HepG2 (cell line): ENCODE measurements around the gene FAIM2. TPM values are rescaled to one million over a fixed set of nuclear protein-coding genes. Genes with fewer than 3 reads are reported as not detected.
A peak's percentile ranks its signal among the peaks of the same experiment; 100 is the strongest.

Experiments used
- DNMT1 ChIP-seq: sonication (generic); formaldehyde crosslinking; IDR thresholded peaks from 2 replicates; pipeline ENCODE4 v1.5.1; 2020; ENCODE audit warnings: mild to moderate bottlenecking, missing genetic modification reagents
- EED ChIP-seq: sonication (generic); formaldehyde crosslinking; IDR thresholded peaks from 2 replicates; pipeline ENCODE4 v1.5.0; 2020; ENCODE audit warnings: mild to moderate bottlenecking, missing genetic modification reagents
- ETS1 ChIP-seq: sonication (generic); formaldehyde crosslinking; IDR thresholded peaks from 2 replicates; pipeline ENCODE4 v1.4.0; 2020; ENCODE audit warnings: missing genetic modification reagents
- FOSL2 ChIP-seq: sonication (generic); formaldehyde crosslinking; IDR thresholded peaks from 2 replicates; pipeline ENCODE4 v1.4.0; 2020; ENCODE audit warnings: missing genetic modification reagents
- GMEB2 ChIP-seq: IDR thresholded peaks from 2 replicates; pipeline ENCODE4 v1.6.1; 2016; ENCODE audit warnings: missing biosample characterization, missing genetic modification reagents, low read depth
- HNRNPL ChIP-seq: fragments of 200-400 bp; formaldehyde crosslinking; IDR thresholded peaks from 2 replicates; pipeline ENCODE4 v1.6.1; 2017; ENCODE audit warnings: mild to moderate bottlenecking, low read depth, low read length
- JDP2 ChIP-seq: sonication (generic); formaldehyde crosslinking; IDR thresholded peaks from 2 replicates; pipeline ENCODE4 v1.8.1; 2022; ENCODE audit warnings: missing genetic modification reagents, borderline replicate concordance
- MAX ChIP-seq: IDR thresholded peaks from 2 replicates; pipeline ENCODE4 v1.6.1; 2012; ENCODE audit warnings: inconsistent platforms
- MAZ ChIP-seq, 2 experiments: sonication (generic) in 1 of 2; formaldehyde crosslinking in 1 of 2; IDR thresholded peaks; 2 replicates each; pipeline versions ENCODE4 v1.5.0 to v1.6.1; 2012 to 2020; ENCODE audit warnings: low read depth in 2 of 2, mild to moderate bottlenecking in 2 of 2, borderline replicate concordance in 1 of 2, improper control_type of control experiment in 1 of 2, low read length in 1 of 2, missing genetic modification reagents in 1 of 2, moderate library complexity in 1 of 2
- MTA3 ChIP-seq: sonication (generic); formaldehyde crosslinking; IDR thresholded peaks from 2 replicates; pipeline ENCODE4 v1.4.0; 2020; ENCODE audit warnings: missing genetic modification reagents
- MTF2 ChIP-seq: sonication (generic); formaldehyde crosslinking; IDR thresholded peaks from 2 replicates; pipeline ENCODE4 v1.5.0; 2020; ENCODE audit warnings: missing genetic modification reagents, borderline replicate concordance
- PREB ChIP-seq: sonication (generic); formaldehyde crosslinking; IDR thresholded peaks from 2 replicates; pipeline ENCODE4 v1.4.0; 2020; ENCODE audit warnings: missing genetic modification reagents
- RAD21 ChIP-seq: fragments of 450-650 bp; formaldehyde crosslinking; IDR thresholded peaks from 2 replicates; pipeline ENCODE4 v1.5.0; 2020; ENCODE audit warnings: mild to moderate bottlenecking
- RELA ChIP-seq: sonication (generic); formaldehyde crosslinking; IDR thresholded peaks from 2 replicates; pipeline ENCODE4 v1.4.0; 2020; ENCODE audit warnings: missing genetic modification reagents
- REPIN1 ChIP-seq: sonication (generic); formaldehyde crosslinking; IDR thresholded peaks from 2 replicates; pipeline ENCODE4 v1.8.0; 2022; ENCODE audit warnings: missing genetic modification reagents, low read depth, mild to moderate bottlenecking, borderline replicate concordance
- RXRA ChIP-seq: sonication (generic); formaldehyde crosslinking; IDR thresholded peaks from 2 replicates; pipeline ENCODE4 v1.5.1; 2020; ENCODE audit warnings: missing genetic modification reagents
- SIN3A ChIP-seq: IDR thresholded peaks from 2 replicates; pipeline ENCODE4 v1.6.1; 2011; ENCODE audit warnings: low read depth, mild to moderate bottlenecking, control low read depth, low read length, borderline replicate concordance
- ZBTB38 ChIP-seq: sonication (generic); formaldehyde crosslinking; IDR thresholded peaks from 2 replicates; pipeline ENCODE4 v1.5.1; 2020; ENCODE audit warnings: mild to moderate bottlenecking, missing genetic modification reagents
- ZNF331 ChIP-seq: sonication (generic); formaldehyde crosslinking; IDR thresholded peaks from 2 replicates; pipeline ENCODE4 v1.4.0; 2020; ENCODE audit warnings: missing genetic modification reagents
- ZNF446 ChIP-seq: sonication (generic); formaldehyde crosslinking; IDR thresholded peaks from 2 replicates; pipeline ENCODE4 v1.5.0; 2020; ENCODE audit warnings: mild to moderate bottlenecking, missing genetic modification reagents
- ZNF484 ChIP-seq: sonication (generic); formaldehyde crosslinking; IDR thresholded peaks from 2 replicates; pipeline ENCODE4 v1.5.1; 2020; ENCODE audit warnings: mild to moderate bottlenecking, low read depth, missing genetic modification reagents, borderline replicate concordance
- ZNF644 ChIP-seq: IDR thresholded peaks from 2 replicates; pipeline ENCODE4 v1.6.1; 2016; ENCODE audit warnings: low read depth
- ZNF660 ChIP-seq: sonication (generic); formaldehyde crosslinking; IDR thresholded peaks from 2 replicates; pipeline ENCODE4 v1.5.1; 2020; ENCODE audit warnings: mild to moderate bottlenecking, low read depth, missing genetic modification reagents, borderline replicate concordance
- ZNF709 ChIP-seq: sonication (generic); formaldehyde crosslinking; IDR thresholded peaks from 2 replicates; pipeline ENCODE4 v1.5.0; 2020; ENCODE audit warnings: mild to moderate bottlenecking, missing genetic modification reagents
- ZNF776 ChIP-seq: sonication (generic); formaldehyde crosslinking; IDR thresholded peaks from 2 replicates; pipeline ENCODE4 v1.4.0; 2020; ENCODE audit warnings: mild to moderate bottlenecking, missing genetic modification reagents
- ZSCAN5A ChIP-seq: sonication (generic); formaldehyde crosslinking; IDR thresholded peaks from 2 replicates; pipeline ENCODE4 v1.8.0; 2022; ENCODE audit warnings: mild to moderate bottlenecking, missing genetic modification reagents, borderline replicate concordance
- polyA plus RNA-seq, 8 experiments: library from polyadenylated mRNA; depleted of rRNA in 3 of 8; stranded (reverse) in 7 of 8; unstranded in 1 of 8; fragments of >200 nt; fragmentation: Illumina TruSeq in 4 of 8; extraction: Trizol in 4 of 8; gene quantifications; 2 replicates each; pipeline versions ENCODE4 v1.2.1 to v1.2.3, GENCODE V29; 2011 to 2016; ENCODE audit warnings: low read depth in 4 of 8, missing spikeins in 1 of 8, mixed read lengths in 1 of 8; ENCODE audit not compliant: insufficient read depth in 1 of 8
- total RNA-seq, 5 experiments: library from RNA; depleted of rRNA; stranded (reverse); fragments of >200 nt; fragmentation: Illumina TruSeq; extraction: Trizol; gene quantifications; 2 replicates each; pipeline ENCODE4 v1.2.3, GENCODE V29; 2016; ENCODE audit warnings: low read depth in 1 of 5

The FAIM2 gene
- total and polyA plus RNA-seq, 2 of the 13 experiments (the other 11 are each of a cell fraction or from before 2014, with no cell fraction given) = not detected

- TF ChIP-seq MAZ (IDR thresholded peaks at IDR 0.05; ENCODE audit: borderline replicate concordance, low read depth, low read length) (no peak), MAZ (CRISPR knock-in tag; IDR thresholded peaks at IDR 0.05; ENCODE audit: low read depth) (no peak), MAX (0 out of 2 replicates have a peak, but pooled peaks have one; percentile 15), RAD21 (CRISPR knock-in tag) (peak; percentile 77), MTA3 (CRISPR knock-in tag) (no peak), MTF2 (CRISPR knock-in tag) (no peak), FOSL2 (CRISPR knock-in tag) (peak; percentile 23; the same call in 1 of the 2 replicates), ZNF709 (CRISPR knock-in tag) (no peak), ZNF484 (CRISPR knock-in tag) (no peak), GMEB2 (CRISPR knock-in tag) (no peak), ZSCAN5A (no peak), JDP2 (CRISPR knock-in tag) (no peak), RXRA (CRISPR knock-in tag) (no peak), PREB (CRISPR knock-in tag) (no peak), ZNF644 (CRISPR knock-in tag) (no peak), EED (CRISPR knock-in tag) (no peak), ZNF446 (CRISPR knock-in tag) (no peak), ETS1 (no peak), ZBTB38 (CRISPR knock-in tag) (no peak), ZNF776 (CRISPR knock-in tag) (no peak), ZNF331 (no peak), ZNF660 (CRISPR knock-in tag) (no peak), REPIN1 (no peak), HNRNPL (0 out of 2 replicates have a peak, but pooled peaks have one; percentile 21), DNMT1 (no peak), RELA (CRISPR knock-in tag) (no peak), SIN3A (no peak)
Measured at GRCh38 chr12:49866859-49867569, 36.7 kb downstream of the FAIM2 start (continued).
